HG02852 (cell line): ENCODE data around the gene ACKR2.

Experiments
- ATAC-seq: cut with Tn5 transposase; IDR thresholded peaks from one replicate; pipeline ENCODE4 v1.9.1; 2021; ENCODE audit warnings: mild to moderate bottlenecking, moderate library complexity; ENCODE audit not compliant: unreplicated experiment

Gene ACKR2

DNA sequence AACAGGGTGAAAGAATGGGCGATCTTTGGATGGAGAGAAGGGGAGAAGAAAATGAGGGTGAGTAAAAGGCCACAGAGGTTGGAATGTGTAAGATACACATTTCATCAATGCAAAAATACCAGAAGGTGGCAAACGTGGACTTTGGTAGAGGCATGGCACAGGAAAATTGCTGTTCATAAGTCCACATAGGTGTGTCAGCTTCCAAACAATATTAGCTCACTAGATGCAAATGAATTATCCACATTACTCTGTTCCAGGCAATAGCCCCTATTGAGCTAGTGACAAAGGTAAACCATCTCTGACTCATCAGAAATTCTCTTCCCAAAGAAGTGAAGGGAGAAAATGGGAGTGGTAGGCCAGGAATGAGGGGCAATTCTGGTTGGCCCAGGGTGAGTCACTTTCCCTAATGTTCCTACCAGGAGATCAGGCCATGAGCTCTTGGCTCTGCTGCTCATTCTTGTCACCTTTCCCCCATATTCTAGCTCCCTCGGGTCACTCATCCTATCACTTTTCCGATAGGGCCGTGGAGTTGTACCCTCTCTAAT, 19.9 kb downstream of the ACKR2 start:
- ATAC-seq, result no peak

GRCh38 chr3:42829628-42830436, 20.6 kb downstream of the ACKR2 start:
- no peak for ATAC-seq

DNA sequence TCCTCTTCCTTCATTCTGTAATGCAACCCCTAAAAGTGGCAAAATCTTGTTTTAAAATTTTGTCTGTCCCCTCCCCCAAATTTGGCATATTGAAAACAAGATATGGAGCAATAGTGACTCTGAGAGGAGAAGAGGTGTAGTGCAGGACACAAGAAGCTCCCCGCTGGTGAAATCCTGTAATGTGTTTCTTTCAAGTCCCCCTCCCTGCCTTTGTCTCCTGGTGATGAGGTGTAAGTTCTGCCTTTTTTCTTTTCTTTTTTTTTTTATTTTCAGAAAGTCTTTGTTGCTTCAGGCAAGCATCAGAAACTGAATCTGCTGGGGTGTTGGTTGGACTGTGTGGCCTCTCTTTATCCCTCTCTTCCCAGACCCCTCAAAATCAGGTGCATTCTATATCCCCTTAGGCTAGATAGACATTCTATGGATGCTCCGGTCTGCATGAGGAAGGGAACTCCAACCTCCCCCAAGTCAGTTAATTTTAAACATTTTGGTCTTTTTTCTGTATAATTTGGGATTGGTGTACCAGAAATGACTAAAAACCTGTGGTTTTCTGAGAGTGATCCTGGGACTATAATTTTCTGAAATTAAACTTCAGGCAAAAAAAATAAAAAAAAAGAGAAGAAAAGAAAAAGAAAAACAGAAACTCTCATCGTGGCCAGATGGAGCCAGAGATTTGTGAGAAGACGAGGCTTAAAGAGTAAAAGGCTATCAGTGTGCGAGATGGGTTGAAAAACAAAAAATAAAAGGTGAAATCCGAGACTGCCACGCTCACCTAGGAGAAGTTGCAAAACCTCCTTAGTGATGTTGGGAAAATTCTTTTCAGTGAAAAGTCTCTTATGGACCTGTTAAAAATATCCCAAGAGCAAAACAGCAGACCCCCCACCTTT, 21.4 kb downstream of the ACKR2 start:
- ATAC-seq, result no peak

GRCh38 chr3:42831321-42831713, 22.1 kb downstream of the ACKR2 start:
- no peak for ATAC-seq

DNA sequence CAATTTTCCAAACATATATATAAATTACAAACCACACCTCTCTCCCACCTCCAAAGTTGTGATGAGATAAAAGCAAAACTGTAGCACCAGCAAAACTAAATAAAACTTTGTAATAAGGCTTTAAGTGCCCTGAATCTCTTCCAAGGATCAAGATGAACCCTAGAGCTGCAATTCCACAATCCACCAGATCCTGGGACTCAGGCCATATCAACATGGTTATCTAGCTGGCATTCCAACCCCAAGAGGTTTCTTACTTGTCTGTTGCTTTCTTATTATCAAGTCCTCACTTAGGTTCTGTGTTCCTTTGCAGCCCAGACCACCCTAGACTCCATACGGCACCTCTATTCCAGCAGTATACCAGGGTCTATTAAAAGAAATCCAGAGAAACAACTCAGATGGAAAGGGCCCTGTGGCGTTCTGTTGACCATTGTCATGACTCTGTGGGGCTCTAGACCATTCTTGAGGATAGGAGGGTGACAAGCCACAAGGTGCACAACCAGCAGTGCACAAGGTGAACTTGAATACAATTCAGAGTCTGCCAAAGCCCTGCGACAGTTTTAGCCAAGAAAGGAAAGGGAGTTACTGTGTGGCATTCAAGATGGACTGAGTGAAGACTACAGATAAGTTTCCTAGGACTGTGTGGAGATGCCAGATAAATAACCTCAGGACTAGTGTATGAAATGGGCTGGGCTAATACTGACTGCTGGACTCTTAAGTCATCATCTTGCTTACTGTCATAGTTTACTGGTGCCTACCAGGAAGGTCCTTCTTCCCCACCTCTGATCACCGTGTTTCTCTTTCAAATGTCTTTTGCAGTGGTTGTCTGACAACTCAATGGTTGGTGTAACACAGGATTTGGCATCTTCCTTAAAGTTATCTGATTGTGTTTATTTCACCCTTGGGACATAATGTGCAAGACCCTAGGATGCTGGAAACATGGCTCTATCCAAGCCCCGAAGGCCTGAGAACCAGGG, 27.2 kb downstream of the ACKR2 start:
- ATAC-seq, result no peak

DNA sequence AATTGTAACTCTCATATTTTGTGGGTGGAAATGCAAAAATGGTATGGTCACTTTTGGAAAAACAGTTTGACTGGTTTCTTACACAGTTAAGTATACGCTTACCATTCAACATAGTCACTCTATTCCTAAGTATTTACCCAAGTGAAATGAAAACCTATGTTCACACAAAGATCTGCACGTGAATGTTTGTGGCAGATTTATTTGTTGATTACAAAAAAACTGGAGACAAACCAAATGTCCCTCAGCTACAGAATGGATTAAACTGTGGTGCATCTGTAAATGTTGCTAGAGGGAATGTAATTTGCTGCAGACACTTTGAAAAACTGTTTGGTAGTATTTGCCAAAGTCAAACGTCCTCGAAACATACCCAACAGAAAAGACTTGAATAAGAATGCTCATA, 29.3 kb downstream of the ACKR2 start:
- ATAC-seq, result no peak

- peak; percentile 96 for ATAC-seq
These were observed 30.4 kb downstream of the ACKR2 start for GRCh38 chr3:42839616-42840015.

DNA sequence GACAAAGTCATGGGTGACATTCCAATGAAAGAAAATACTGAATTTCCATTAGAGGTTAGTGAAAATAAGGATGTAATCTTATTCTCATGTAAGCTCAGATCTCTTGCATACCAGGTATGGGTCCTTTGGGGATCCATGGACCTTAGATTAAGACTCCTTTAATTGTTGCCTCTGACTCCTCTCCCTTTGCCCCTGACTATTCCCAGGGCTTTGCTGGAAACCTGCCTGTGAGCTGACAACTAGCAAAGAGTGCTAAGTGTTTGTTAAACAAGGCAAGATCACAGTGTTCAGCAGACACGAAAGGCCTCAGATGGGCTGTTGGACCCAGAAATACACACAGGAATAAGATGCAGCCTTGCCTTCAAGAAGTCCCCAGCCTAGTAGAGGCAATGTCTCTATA, 32.1 kb downstream of the ACKR2 start:
- no peak for ATAC-seq

- no peak for ATAC-seq
These were observed 34.6 kb downstream of the ACKR2 start for GRCh38 chr3:42843713-42844411.

DNA sequence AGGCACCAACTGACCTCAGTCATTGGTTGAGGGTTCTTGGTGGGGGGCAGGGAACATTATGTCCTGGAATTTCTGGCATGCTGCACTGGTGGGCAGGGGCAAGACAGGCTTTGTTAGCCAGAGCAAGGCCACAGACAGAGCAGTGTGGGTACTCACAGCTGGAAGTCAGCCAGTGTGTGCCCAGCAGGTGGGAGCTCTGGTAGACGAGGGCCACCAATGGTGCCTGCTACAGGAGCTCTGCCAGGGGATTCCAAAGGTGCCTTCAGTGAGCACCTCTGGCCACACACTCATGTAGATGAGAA, 35.1 kb downstream of the ACKR2 start:
- no peak for ATAC-seq

GRCh38 chr3:42844815-42845214, 35.6 kb downstream of the ACKR2 start:
- ATAC-seq, result no peak

- no peak for ATAC-seq
These were observed 37.7 kb downstream of the ACKR2 start for GRCh38 chr3:42846685-42847522.

DNA sequence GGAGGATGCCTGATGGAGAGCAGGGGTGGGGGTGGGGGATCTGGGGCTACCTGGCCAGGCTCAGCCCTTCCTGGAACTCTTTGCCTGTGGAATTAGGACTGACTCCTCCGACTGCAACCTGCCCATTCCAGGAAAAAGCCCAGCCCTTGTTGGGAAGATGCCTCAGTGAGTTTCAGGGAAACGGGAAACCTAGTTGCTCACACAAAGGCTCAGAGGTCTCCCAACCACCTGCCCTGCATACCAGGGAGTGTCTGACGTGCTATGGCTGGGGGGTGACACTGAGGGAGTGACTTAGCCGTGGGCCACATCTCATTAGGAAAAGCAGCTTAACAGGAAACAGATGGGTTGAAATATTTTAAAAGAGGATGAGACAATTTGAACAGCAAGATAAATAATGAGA, 38.5 kb downstream of the ACKR2 start:
- ATAC-seq, result no peak

DNA sequence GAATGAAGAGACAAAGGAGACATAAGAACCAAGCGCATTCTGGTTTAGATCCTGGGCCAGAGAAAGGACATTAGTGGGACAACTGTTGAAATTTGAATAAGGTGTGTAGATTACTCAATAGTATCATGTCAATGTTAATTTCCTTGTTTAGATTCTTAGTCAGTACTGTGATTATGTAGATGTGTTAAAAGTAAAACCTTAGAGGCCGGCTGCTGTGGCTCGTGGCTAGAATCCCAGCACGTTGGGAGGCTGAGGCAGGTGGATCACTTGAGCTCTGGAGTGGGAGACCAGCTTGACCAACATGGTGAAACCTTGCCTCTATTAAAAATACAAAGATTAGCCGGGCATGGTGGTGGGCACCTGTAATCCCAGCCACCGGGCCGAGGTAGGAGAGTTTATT, 39.8 kb downstream of the ACKR2 start:
- ATAC-seq, result no peak

DNA sequence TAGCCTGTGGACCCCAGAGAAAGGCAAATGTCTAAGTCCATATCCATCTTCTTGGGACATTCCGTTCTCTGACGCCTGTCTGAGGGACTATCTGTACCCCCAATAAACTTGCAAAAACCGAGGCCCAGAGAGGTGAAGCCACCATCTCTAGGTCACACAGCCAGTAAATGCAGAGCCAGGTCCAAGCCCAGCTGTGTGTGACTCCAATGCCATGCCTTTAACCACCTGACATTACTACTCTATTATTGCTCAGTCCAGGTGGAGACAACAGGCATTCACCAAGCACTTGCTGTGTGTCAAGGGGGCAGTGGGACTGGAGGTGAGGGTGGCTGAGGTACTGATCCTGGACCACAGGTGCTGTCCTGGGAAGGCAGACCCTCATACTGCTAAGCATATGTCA, 41.0 kb downstream of the ACKR2 start:
- ATAC-seq, result no peak

- ATAC-seq, result no peak
These were observed 42.1 kb downstream of the ACKR2 start for GRCh38 chr3:42851228-42851834.

- ATAC-seq, result no peak
These were observed 43.2 kb downstream of the ACKR2 start for GRCh38 chr3:42852441-42852840.

DNA sequence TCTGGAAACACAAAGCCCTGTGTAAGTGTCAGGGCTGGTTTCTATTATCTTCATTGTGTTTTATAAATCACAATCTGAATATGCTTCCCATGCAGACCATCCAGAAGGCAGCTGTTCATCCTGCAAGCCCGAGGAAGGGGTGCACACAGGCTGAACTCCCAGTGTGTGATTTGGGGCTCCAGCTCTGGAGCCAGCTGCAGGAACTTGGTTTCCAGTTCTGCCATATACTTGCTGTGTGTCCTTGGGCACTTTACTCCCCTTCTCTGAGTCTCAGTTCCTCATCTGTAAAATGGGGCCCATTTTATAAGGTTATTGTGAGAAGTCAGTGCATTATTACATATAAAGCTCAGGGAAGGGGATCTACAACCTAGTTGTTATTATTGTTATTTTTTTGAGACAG, 43.8 kb downstream of the ACKR2 start:
- no peak for ATAC-seq

DNA sequence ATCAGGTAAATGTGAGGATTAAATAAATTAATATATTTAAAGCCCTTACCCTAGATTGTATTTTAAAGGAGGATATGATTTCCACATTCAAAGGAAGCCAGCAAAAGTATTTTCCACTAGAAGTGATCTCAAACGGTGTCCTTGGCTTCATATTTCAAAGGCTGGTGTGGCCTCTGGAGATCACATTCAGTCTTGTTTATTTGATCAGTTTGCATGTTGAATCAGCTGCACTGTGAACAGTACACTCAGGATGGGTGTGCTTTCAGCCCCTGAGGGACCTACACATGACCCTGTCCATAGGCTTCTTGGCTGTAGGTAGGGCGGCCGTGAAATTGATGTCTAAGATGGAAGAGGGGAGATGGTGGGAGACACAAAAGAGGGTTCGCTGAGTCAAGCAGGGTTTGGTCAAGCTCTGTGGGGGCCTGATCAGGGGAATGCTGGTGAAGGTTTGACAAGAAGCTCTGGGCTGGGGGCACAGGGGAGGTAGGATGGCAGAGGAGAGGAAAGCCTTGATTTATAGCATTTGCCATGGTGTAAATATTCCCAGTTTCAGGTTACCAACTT, 44.6 kb downstream of the ACKR2 start:
- no peak for ATAC-seq
